HG03135 (cell line): ENCODE results near the gene TRPC4.

Experiments
- ATAC-seq: cut with Tn5 transposase; IDR thresholded peaks from one replicate; pipeline ENCODE4 v1.9.1; 2021; ENCODE audit warnings: mild to moderate bottlenecking, moderate library complexity; ENCODE audit not compliant: unreplicated experiment

The TRPC4 gene

GRCh38 chr13:37869756-37870488, at the start of gene TRPC4:
Gene TRPC4 (minus strand): TSS chr13:37869772. CDS start chr13:37783333, 86,439 bp downstream.
- ATAC-seq, result no peak

- ATAC-seq, result no peak
These were observed 49.2 kb upstream of the TRPC4 start for GRCh38 chr13:37918751-37919150.

GRCh38 chr13:37918116-37918714, 48.6 kb upstream of the TRPC4 start:
- no peak for ATAC-seq

GRCh38 chr13:37914781-37915391, 45.3 kb upstream of the TRPC4 start:
- no peak for ATAC-seq

- ATAC-seq, result no peak
These were observed 41.2 kb upstream of the TRPC4 start for GRCh38 chr13:37910790-37911189.

- no peak for ATAC-seq
These were observed 37.3 kb upstream of the TRPC4 start for GRCh38 chr13:37906880-37907279.

GRCh38 chr13:37905736-37906135, 36.2 kb upstream of the TRPC4 start:
- ATAC-seq, result no peak

GRCh38 chr13:37899753-37900152, 30.2 kb upstream of the TRPC4 start:
- ATAC-seq, result no peak

- no peak for ATAC-seq
These were observed 23.7 kb upstream of the TRPC4 start for GRCh38 chr13:37893321-37893720.

- no peak for ATAC-seq
These were observed 20.2 kb upstream of the TRPC4 start for GRCh38 chr13:37889820-37890219.

- no peak for ATAC-seq
These were observed 19.5 kb upstream of the TRPC4 start for GRCh38 chr13:37889102-37889501.

- ATAC-seq, result no peak
These were observed 17.3 kb upstream of the TRPC4 start for GRCh38 chr13:37886879-37887278.

GRCh38 chr13:37884674-37885073, 15.1 kb upstream of the TRPC4 start:
- no peak for ATAC-seq

- ATAC-seq, result no peak
These were observed 14.5 kb upstream of the TRPC4 start for GRCh38 chr13:37884026-37884425.

GRCh38 chr13:37878921-37879320, 9.3 kb upstream of the TRPC4 start:
- ATAC-seq, result no peak

GRCh38 chr13:37878496-37878895, 8.9 kb upstream of the TRPC4 start:
- no peak for ATAC-seq

- ATAC-seq, result no peak
These were observed 1.5 kb upstream of the TRPC4 start for GRCh38 chr13:37870895-37871550.

GRCh38 chr13:37870489-37870845, 895 bp upstream of the TRPC4 start:
- ATAC-seq, result no peak

- no peak for ATAC-seq
These were observed 141 bp downstream of the TRPC4 start for GRCh38 chr13:37869506-37869755.

GRCh38 chr13:37868691-37869505, 674 bp downstream of the TRPC4 start:
- ATAC-seq, result no peak

- no peak for ATAC-seq
These were observed 5.9 kb downstream of the TRPC4 start for GRCh38 chr13:37863708-37864107.
